Endothelial cell (in vitro differentiated cells): Measurements from ENCODE around the gene CYB561. TPM values are rescaled to one million over a fixed set of nuclear protein-coding genes. Genes with fewer than 3 reads are reported as not detected.

ENCODE experiments used
- DNase-seq: peaks from one replicate; pipeline ENCODE4 v3.0.0; 2021; ENCODE audit warnings: low spot score
- H3K27ac Mint-ChIP-seq: one replicate; pipeline ENCODE4 v1.8.0; 2021; ENCODE audit warnings: mixed read lengths, inconsistent platforms; ENCODE audit not compliant: unreplicated experiment
- H3K27me3 Mint-ChIP-seq: one replicate; pipeline ENCODE4 v1.8.0; 2021; ENCODE audit warnings: mild to moderate bottlenecking, moderate library complexity, mixed read lengths, inconsistent platforms; ENCODE audit not compliant: unreplicated experiment
- H3K36me3 Mint-ChIP-seq: one replicate; pipeline ENCODE4 v1.8.0; 2021; ENCODE audit warnings: mild to moderate bottlenecking, low read depth, mixed read lengths, inconsistent platforms; ENCODE audit not compliant: unreplicated experiment
- H3K4me1 Mint-ChIP-seq: one replicate; pipeline ENCODE4 v1.8.0; 2021; ENCODE audit warnings: mild to moderate bottlenecking, mixed read lengths, inconsistent platforms; ENCODE audit not compliant: unreplicated experiment
- H3K4me3 Mint-ChIP-seq: one replicate; pipeline ENCODE4 v1.8.0; 2021; ENCODE audit warnings: mild to moderate bottlenecking, mixed read lengths, inconsistent platforms; ENCODE audit not compliant: unreplicated experiment
- H3K9me3 Mint-ChIP-seq: one replicate; pipeline ENCODE4 v1.8.0; 2021; ENCODE audit warnings: mixed read lengths, inconsistent platforms; ENCODE audit not compliant: unreplicated experiment
- CTCF ChIP-seq: fragments of 200-600 bp; sonication (generic); IDR thresholded peaks from one replicate; pipeline ENCODE4 v1.5.0; 2021; ENCODE audit warnings: antibody characterized with exemption; ENCODE audit not compliant: unreplicated experiment
- total RNA-seq: library from RNA; stranded (reverse); fragmentation: NEBNext Ultra II Directional; extraction: Animal tissue kit (Norgen Biotek cat#: 25700); gene quantifications from one replicate; pipeline ENCODE4 v1.2.1, GENCODE V29; 2021; ENCODE audit not compliant: unreplicated experiment

Gene CYB561
- total RNA-seq, 1 donor from 2014 or later = 57.3 TPM

GRCh38 chr17:63489291-63489690 lies 43.2 kb upstream of the CYB561 start:
- no peak for DNase-seq
- Mint-ChIP-seq H3K27ac (no peak overlapping the region), H3K4me1 (peaks cover 23% of the 10 kb centered on the region), H3K4me3 (no peak overlapping the region), H3K9me3 (no peaks in the 10 kb centered on the region), H3K27me3 (peaks cover 4% of the 10 kb centered on the region), H3K36me3 (peaks cover 19% of the 10 kb centered on the region)
- TF ChIP-seq CTCF = no peak

GRCh38 chr17:63488851-63489250 lies 42.7 kb upstream of the CYB561 start:
- no peak overlapping the region for H3K27ac Mint-ChIP-seq
- H3K4me3 Mint-ChIP-seq = no peak overlapping the region
- H3K9me3 Mint-ChIP-seq = no peaks in the 10 kb centered on the region
- DNase-seq = no peak
- H3K27me3 Mint-ChIP-seq = peaks cover 4% of the 10 kb centered on the region
- peaks cover 23% of the 10 kb centered on the region for H3K4me1 Mint-ChIP-seq
- TF ChIP-seq CTCF = no peak
- H3K36me3 Mint-ChIP-seq = peaks cover 16% of the 10 kb centered on the region

GRCh38 chr17:63487014-63487339 lies 40.9 kb upstream of the CYB561 start:
- Mint-ChIP-seq H3K27ac (no peak overlapping the region), H3K9me3 (no peaks in the 10 kb centered on the region), H3K4me1 (peaks cover 20% of the 10 kb centered on the region), H3K27me3 (peaks cover 7% of the 10 kb centered on the region), H3K4me3 (no peak overlapping the region), H3K36me3 (peaks cover 22% of the 10 kb centered on the region)
- no peak for TF ChIP-seq CTCF
- no peak for DNase-seq

DNA sequence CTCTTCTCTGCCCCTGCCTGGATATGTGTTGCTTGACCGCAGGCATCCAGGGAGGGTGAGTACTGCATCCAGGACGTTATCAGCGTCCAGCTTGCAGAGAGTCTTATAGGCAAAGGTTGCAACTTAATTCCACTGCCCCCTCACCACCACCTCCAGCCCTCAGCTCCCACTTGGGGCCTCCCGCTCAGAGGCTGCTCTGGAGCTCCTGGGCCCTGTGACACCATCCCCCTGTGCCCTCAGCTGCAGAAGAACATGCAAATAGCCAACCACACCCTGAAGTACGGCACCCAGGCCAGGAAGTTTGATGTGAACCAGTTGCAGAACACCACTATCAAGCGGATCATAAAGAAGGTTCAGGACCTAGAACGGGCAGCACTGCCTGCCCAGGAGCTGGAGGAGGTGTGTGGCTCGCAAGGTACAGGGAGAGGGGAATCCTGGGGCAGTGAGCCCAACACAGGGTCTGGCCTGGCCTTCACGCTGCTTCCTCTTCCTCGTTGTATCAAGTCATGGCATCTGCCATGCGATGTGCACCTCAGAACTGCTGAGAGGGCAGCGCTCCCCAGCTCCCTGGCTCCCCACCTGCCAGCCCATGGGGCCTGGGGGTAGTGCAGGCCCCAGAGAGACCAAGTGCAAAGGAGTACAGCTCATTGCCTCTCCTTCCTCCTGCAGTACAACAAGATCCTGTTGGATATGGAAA lies 40.4 kb upstream of the CYB561 start:
- Mint-ChIP-seq H3K27ac (no peak overlapping the region), H3K27me3 (peaks cover 7% of the 10 kb centered on the region), H3K4me3 (no peak overlapping the region), H3K36me3 (peaks cover 22% of the 10 kb centered on the region), H3K4me1 (peaks cover 19% of the 10 kb centered on the region), H3K9me3 (no peaks in the 10 kb centered on the region)
- no peak for TF ChIP-seq CTCF
- DNase-seq = no peak

DNA sequence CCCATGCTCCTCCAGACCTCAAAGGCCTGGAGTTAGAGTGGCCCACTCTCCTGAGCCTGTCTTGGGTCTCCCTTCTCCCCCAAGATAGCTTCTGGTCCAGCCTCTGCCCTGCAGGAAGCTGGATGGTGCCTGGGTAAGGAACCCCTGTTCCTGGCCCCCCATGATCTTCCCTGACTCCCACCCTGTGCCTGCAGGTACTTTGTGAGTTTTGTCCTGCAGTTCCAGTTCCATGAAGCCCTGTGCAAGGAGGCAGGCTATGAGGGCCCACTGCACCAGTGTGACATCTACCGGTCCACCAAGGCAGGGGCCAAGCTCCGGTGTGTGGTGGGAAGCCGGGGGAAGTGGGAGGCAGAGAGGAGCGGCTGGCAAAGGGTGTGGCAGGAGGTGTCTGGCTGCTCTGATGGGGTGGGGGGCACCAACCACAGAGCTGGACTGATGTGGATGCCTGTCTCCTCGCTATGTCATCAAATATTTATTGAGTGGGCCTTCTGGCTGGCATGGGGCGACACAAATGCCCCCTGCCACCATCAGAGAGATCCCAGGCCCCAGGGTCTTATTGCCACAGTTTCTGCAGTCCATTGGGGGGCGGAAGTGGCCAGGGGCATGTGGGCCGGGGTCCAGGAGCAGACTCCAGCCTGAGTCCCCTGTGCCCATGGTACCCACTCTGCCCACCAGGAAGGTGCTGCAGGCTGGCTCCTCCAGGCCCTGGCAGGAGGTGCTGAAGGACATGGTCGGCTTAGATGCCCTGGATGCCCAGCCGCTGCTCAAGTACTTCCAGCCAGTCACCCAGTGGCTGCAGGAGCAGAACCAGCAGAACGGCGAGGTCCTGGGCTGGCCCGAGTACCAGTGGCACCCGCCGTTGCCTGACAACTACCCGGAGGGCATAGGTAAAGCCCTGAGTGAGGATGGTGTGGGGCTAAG lies 37.8 kb upstream of the CYB561 start:
- peaks cover 4% of the 10 kb centered on the region for H3K27me3 Mint-ChIP-seq
- H3K36me3 Mint-ChIP-seq = peaks cover 18% of the 10 kb centered on the region
- peaks cover 15% of the 10 kb centered on the region for H3K4me1 Mint-ChIP-seq
- TF ChIP-seq CTCF = no peak
- no peak for DNase-seq
- no peak overlapping the region for H3K27ac Mint-ChIP-seq
- H3K9me3 Mint-ChIP-seq = no peaks in the 10 kb centered on the region
- H3K4me3 Mint-ChIP-seq = no peak overlapping the region
